ENCODE data around the gene PAFAH1B2.
A peak's percentile ranks its signal among the peaks of the same experiment; 100 is the strongest.
"Not testable (repeated sequence)": the region's sequence is repeated elsewhere in the genome, so short reads cannot be mapped to it uniquely, and the experiment has no call there.

Gene PAFAH1B2

DNA sequence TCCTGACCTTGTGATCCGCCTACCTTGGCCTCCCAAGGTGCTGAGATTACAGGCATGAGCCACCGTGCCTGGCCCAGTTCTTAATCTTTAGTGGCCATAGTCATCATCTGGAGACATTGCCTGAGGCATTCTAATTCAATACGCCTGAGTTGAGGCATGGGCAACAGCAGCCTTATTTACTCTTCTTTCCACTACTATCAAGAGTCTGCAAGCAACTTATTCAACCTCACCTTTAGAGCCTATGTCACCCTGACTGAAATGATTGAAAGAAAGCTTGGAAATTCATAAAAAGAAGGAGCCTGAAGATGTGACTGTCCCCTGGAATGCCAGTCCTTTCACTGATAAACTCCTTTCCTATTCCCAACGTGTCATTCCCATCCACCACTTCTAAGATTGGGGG lies 15.8 kb upstream of the PAFAH1B2 start:
- DNase-seq = no peak

DNA sequence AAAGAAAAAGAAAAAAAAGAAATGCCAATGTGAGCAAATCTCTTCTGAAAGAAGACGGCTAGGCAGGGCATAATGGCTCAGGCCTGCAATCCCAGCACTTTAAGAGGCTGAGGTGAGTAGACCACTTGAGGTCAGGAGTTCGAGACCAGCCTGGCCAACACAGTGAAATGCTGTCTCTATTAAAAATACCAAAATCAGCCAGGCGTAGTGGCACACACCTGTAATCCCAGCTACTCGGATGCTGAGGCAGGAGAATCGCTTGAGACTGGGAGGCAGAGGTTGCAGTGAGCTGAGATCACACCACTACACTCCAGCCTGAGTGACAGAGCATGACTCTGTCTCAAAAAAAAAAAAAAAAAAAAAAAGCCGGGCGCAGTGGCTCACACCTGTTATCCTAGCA lies 13.7 kb upstream of the PAFAH1B2 start:
- not testable (repeated sequence) for DNase-seq

DNA sequence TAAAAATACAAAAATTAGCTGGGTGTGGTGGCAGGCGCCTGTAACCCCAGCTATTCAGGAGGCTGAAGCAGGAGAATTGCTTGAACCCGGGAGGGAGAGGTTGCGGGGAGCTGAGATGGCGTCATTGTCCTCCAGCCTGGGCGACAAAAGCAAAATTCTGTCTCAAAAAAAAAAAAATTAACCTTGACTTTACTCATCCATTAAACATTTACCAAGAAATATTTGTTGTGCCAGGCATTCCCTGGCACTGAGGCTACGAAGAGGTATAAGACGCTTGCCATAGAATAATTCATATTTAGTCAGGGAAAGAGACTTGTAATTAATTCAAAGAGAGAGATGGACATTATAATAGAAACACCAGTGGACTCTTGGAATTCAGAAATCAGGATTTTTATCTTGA lies 13.2 kb upstream of the PAFAH1B2 start:
- DNase-seq = no peak

DNA sequence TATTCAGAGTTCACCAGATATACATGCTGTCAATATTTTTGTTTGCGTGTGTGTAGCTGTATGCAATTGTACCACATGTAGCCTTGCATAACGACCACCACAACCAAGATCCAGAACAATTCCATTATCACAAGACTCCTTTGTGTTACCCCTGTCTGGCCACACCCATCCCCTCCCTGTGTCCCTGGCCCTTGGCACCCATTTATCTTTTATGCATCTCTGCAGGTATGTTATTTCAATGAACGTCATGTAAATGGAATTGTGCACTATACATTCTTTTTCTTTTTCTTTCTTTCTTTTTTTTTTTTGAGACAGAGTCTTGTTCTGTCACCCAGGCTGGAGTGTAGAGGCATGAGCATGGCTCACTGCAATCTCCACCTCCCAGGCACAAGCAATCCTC lies 9.7 kb upstream of the PAFAH1B2 start:
- no peak for DNase-seq

GRCh38 chr11:117134979-117135378 lies 9.1 kb upstream of the PAFAH1B2 start:
- DNase-seq = not testable (repeated sequence)

GRCh38 chr11:117137223-117138086 lies 6.6 kb upstream of the PAFAH1B2 start:
- DNase-seq = not testable (repeated sequence)

DNA sequence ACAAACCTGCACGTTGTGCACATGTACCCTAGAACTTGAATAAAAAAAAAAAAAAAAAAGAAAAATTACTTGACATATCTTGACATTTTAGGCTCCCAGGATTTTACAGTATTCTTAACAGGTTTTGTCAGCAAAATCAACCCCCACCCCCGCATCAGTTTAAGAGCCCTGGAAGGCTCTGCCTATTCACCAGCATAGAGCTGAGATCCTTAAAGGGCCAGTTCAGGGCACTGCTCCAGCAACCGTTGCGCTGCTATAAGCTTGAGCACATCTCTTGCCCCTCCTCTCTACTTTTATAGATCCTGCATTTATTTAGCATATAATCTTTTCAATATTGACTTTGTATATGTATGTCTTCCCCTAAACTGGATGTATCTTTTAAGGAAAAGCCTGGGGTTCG lies 697 bp upstream of the PAFAH1B2 start:
- DNase-seq = peak; percentile 35 to 38

DNA sequence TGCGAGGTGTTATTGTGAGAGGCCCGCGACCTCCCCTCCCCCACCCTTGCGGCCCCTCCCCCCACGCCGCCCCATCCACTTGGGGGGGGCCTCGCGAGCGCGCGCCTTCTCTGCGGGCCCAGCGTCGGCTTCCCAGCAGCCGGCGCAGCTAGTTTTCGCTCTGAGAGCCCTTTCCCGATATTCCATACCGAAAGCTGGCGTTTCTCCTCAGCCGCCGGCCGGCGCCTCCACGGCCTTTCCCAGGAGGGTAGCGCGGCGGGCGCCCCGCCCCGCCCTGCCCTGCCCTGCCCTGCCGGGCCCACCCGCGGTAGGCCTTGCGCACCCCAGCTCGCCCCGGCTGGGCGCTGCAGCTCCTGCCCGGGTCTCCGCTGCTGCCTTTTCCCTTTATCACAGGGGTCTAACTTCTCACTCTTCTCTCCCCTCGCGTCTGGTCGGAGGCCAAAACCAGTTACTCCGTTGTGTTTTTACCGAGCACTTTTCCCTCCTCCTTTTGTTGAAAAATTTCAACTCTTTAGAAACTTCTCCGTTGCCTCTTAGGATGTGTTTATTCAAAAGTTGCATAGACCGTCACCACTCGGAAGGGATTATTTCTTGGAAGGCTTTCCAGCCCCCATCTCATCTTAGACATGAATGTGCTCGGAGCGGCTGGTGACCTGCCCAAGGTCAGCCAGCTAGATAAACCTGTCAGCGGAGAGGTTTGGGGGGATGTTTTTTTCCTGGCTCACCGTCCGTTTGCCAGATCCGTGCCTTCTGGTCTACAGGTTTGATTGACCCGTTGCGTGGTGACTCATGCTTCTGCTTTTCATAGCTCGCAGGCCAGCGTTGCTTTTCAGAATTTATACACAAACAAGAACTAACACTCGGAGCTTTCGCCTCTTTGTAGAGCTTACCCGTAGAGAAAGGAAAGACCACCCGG lies 648 bp downstream of the PAFAH1B2 start:
- peak; percentile 78 to 81 for DNase-seq

DNA sequence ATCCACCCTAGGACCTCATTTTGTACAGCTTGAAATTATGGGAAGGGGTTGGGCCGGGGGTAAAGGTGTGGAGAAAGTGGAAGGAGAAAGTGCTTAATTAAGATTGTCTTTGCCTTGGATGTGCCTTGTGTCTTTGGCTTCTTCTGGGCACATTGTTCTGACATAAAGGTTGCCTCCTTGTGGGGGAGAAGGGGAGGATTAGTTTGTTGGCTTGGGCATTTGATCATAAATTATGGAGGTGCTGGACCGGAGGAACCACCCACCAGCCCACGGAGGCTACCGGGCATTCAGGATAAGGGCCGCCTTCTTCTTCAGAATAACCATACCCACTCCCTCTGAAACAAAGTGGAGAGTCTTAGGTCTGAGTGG lies 1.3 kb downstream of the PAFAH1B2 start:
- DNase-seq = no peak

GRCh38 chr11:117146521-117146920 lies 2.4 kb downstream of the PAFAH1B2 start:
- DNase-seq = no peak

DNA sequence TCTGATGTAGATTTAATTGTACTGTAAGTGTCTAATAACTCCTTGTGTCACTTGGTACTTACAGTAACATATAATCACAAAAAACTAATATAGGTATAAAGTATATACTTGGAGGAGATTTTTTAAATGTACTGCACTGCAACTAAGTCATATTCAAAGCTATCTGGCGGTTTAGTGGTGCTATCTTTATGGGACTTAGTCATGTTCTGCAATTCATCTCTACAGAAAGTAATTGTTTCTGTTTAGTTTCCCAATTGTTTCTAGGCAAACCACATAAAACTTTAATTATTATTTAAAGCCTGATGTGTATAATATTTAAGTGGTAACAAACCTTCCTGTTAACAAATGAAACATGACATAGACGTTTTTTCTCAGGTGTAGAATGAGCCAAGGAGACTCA lies 8.0 kb downstream of the PAFAH1B2 start:
- no peak for DNase-seq

DNA sequence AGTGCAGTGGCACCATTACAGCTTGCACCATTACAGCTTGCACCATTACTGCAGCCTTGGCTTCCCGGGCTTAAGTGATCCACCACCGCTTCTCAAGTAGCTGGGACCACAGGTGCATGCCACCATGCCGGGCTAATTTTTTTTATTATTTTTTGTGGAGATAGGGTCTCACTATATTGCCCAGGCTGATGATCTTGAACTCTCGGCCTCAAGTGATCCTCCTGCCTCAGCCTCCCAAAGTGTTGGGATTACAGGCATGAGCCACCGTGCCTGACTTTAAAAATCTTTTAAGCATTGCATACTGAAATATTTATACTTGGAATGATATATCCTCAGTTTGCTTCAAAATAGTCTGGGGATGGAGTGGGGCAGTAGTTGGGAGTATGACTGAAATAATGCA lies 10.4 kb downstream of the PAFAH1B2 start:
- DNase-seq = no peak

- no peak for DNase-seq
Measured at GRCh38 chr11:117157507-117157906, 13.4 kb downstream of the PAFAH1B2 start.

GRCh38 chr11:117159892-117160291 lies 15.8 kb downstream of the PAFAH1B2 start:
- DNase-seq = no peak

DNA sequence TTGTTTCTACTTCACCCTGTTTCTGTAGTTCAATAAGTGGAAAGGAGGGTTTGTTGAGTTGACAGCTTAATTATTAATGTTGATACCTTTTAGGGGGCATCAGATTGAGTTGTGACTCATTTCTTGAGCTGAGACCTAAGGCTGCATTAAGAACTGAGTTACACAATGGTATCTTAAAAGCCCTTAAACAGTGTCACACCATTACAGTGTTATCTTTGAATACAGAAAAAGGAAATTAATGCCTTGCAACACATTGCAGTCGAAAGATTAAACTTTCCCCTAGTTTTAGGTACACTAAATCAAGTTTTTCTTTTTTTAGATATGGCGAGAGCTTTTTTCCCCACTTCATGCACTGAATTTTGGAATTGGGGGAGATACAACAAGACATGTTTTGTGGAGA lies 16.7 kb downstream of the PAFAH1B2 start:
- no peak for DNase-seq

DNA sequence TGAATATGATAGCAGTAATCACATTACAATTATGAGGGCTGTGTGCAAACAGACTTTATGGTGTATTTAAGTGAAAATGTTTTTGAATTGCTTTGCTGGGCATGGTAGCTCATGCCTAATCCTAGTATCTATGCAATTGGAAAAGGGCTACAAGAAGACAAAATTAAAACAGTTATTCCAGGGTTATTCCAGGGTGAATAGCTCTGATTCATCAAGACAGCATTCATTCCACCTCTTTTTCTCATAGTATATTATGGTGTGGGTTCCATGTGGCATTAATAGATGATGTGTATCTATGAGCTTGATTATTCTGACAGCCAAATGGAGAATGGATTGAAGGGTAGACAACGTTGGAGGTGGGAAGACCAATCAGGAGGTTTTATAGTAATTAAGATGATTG lies 22.4 kb downstream of the PAFAH1B2 start:
- no peak for DNase-seq

DNA sequence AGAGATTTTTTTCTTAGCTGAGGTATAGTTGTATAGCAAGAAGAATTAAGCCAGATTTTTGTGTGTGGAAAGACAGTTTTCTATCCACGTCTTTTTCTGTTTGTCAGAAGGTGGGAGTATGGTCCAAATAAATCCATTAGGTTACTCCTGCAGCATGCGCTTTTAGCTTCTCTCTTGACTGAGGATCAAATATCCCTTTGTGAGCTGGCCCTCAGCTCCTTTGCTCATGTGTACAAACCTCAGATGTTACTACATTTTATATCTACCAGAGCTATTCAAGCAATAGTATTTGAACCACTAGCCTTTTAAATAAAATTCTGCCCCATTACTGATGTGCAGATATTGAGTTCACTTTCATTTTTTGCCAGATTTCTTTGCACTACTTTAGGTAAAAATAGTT lies 25.6 kb downstream of the PAFAH1B2 start:
- DNase-seq = no peak

DNA sequence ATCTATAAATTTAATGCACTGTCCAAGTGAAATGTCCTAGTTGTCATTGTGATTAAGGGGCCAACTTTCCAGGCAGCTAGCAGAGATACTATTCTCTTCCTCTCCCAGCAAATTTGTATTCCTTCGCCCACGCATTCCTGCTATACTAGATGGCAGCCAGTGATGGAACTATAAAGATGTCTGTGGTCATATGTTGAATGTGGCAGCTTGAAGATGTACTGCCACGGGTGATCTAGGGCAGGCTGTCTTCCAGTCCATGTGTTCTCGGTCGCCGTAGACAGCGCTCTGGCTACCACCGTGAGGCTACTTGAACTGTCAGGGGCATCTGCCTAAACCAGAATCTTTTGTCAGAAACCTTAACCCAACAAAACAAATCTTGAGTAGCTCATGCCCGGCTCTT lies 26.1 kb downstream of the PAFAH1B2 start:
- no peak for DNase-seq

GRCh38 chr11:117171007-117171403 lies 26.9 kb downstream of the PAFAH1B2 start:
- no peak for DNase-seq

GRCh38 chr11:117171404-117172061 lies 27.4 kb downstream of the PAFAH1B2 start:
- DNase-seq = no peak

DNA sequence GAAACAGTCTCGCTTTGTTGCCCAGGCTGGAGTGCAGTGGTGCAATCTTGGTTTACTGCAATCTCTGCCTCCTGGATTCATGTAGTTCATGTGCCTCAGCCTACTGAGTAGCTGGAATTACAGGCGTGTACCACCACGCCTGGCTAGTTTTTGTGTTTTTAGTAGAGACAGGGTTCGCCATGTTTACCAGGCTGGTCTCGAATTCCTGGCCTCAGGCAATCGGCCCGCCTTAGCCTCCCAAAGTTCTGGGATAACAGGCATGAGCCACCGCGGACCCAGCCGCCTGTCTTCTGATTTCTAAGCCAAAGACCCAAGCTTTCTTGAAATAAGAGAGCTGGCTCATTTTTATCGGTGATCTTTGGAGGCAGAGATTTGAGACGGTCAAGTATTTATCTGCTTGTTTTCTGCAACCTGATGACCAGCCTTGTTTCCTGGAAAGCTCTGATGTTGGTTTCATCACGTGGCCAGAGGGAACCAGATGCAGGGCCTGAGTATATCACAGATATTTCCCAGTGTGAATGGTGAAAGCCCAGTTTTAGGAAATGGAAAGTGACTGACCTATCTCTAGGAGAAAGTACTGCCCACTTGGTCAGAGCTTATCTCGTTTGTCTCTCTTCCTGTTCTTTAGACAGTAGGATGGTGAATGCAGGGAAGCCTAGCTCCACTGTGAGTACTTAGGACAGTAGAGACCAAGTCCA lies 28.8 kb downstream of the PAFAH1B2 start:
- DNase-seq = no peak

DNA sequence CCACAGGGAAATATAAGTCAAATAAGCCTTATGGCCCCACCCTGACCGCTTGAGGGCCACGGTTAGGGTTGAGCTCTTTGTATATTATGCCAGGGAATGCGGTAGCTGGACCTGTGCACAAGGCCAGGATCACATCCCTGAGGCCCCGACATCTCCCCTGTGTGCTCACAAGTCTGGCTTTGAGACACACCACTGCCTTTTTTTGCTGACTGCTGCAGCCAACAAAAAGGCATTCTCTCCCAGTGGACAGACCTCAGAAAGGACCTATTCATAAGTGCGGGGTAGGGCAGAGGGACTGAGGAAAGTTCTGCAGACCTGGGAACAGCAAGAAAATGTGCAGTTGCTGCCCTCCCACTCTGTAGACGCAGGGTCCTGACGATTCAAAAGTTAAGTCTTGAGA lies 31.0 kb downstream of the PAFAH1B2 start:
- DNase-seq = no peak

DNA sequence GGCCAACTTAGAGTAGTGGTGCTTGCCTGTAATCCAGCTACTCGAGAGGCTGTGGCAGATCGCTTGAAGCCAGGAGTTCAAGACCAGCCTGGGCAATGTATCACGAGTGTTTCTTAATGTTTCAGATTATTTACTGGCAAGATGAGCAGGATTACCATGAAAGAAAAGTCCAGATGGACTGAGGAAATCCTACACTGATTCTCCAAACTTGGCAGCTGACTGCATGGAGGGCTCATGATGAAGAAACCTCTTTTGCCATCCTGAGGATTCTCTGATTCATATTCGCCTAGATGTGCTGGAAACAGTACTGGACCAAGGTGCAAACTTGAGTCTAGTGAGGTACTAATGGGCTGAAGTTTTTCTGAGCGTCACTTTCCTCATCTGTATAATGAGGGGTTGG lies 31.7 kb downstream of the PAFAH1B2 start:
- no peak for DNase-seq

Data from AML-193 (cell line).